Astrocyte of the spinal cord (primary cell): ENCODE data around the gene FAM114A2.

Source experiments
- DNase-seq: peaks from one replicate; pipeline ENCODE4 v3.0.0; 2011; ENCODE audit warnings: low read depth, low spot score
- H3K4me3 ChIP-seq: 2 replicates; pipeline ENCODE4 v1.5.1; 2011; ENCODE audit warnings: low read depth, mild to moderate bottlenecking, low read length, moderate library complexity
- CTCF ChIP-seq: IDR thresholded peaks from 2 replicates; pipeline ENCODE4 v1.5.1; 2012; ENCODE audit warnings: low read depth, mild to moderate bottlenecking, low read length, inconsistent platforms
- in situ Hi-C: cut with HindIII; loops from 2 replicates; pipeline ENCODE4 v1.10.0; 2017; ENCODE audit warnings: low sequenced_read_pairs

FAM114A2 gene

GRCh38 chr5:153959134-153959957, 79.4 kb downstream of the FAM114A2 start:
- no peak overlapping the region for H3K4me3 ChIP-seq
- peak; percentile 46 for DNase-seq
- in situ Hi-C loops: no loop called here
- TF ChIP-seq CTCF: no peak

DNA sequence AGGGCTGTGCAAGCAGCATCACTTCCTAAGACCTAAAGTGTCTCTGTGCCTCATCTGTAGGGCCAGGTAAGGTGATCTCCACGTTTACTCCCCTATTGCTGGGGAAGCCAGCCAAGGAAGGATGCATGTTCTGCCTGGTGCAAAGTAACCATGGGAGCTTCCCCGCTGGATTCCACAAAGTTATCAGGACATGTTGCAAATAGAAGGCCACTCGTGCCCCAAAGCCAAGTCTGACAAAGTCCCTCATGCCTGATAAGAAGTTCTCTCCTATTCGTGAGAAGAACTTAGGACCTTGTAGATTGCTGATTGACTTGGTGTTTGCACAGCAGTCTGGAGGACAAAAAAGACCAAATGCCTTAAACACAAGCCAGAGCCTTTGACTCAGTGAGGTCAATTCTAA, 81.5 kb downstream of the FAM114A2 start:
- TF ChIP-seq CTCF: no peak
- in situ Hi-C loops: no loop called here
- no peak overlapping the region for H3K4me3 ChIP-seq
- no peak for DNase-seq

- TF ChIP-seq CTCF: no peak
- H3K4me3 ChIP-seq: no peak overlapping the region
- DNase-seq: no peak
- in situ Hi-C loops: no loop called here
Observed at GRCh38 chr5:153953411-153953810, 85.3 kb downstream of the FAM114A2 start.

DNA sequence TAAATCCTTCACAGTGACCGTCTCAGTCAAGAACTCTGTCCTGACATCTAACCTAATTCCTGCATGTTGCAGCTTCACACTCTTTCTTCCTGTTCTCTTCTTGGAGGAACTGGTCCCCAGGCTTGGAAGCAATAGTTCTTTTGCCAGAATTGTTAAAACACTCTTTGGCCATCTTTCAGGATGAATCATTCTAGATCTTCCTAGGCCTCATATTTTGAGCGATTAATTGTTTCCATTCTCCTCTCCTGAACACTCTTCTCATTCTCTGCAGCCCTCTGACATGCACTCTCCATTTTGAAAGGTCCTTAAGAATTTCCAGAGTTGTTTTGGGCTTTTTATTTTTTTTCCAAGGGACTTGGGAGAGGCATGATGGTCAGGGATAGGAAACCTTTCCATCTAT, 85.8 kb downstream of the FAM114A2 start:
- in situ Hi-C loops: no loop called here
- no peak overlapping the region for H3K4me3 ChIP-seq
- DNase-seq: no peak
- no peak for TF ChIP-seq CTCF

- no peak for TF ChIP-seq CTCF
- H3K4me3 ChIP-seq: no peak overlapping the region
- in situ Hi-C loops: no loop called here
- DNase-seq: no peak
Observed at GRCh38 chr5:153952057-153952456, 86.7 kb downstream of the FAM114A2 start.

DNA sequence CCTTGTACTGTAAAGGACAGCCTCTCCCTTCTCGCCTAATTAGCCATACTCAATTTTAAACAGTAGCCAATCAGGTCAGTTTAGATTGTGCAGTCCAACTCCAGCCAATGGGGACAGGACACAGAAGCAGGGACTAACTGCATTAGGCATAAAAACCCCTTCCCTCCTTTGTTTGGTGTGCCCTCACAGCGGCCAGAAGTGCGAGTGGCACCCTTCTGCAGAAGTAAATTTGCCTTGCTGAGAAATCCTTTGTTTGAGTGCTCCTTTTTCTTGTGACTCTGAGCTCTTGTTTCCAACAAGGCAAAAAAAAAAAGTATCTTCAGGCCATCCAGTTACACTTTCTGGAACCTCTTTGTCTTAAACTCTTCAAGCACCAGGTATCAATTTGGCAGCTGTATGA, 97.4 kb downstream of the FAM114A2 start:
- DNase-seq: no peak
- no peak for TF ChIP-seq CTCF
- in situ Hi-C loops: no loop called here
- H3K4me3 ChIP-seq: no peak overlapping the region
